Thoracic aorta (tissue), 2 donors: ENCODE data around the gene E2F7. TPM values are rescaled to one million over a fixed set of nuclear protein-coding genes. Genes with fewer than 3 reads are reported as not detected.

Experiments used
- ATAC-seq: fragments of 150-250 bp; one replicate; pipeline ENCODE4 v1.8.0; 2017; ENCODE audit warnings: low read depth; ENCODE audit not compliant: insufficient number of reproducible peaks, low FRiP score
- DNase-seq: peaks from one replicate; pipeline ENCODE4 v3.0.0-alpha.2; 2020; ENCODE audit warnings: low spot score
- H3K27ac ChIP-seq, 2 donors: fragments of 200-600 bp; sonication (generic); 1 replicate in 1 of 2; 2 replicates in 1 of 2; pipeline ENCODE4 v1.5.1; 2016; ENCODE audit warnings: mild to moderate bottlenecking in 2 of 2, moderate library complexity in 2 of 2
- H3K27me3 ChIP-seq: fragments of 200-600 bp; sonication (generic); replicated peaks from 2 replicates; pipeline ENCODE4 v1.6.0; 2016; ENCODE audit warnings: mild to moderate bottlenecking; ENCODE audit not compliant: insufficient read depth
- H3K36me3 ChIP-seq: fragments of 200-600 bp; sonication (generic); one replicate; pipeline ENCODE4 v1.5.1; 2016
- H3K4me1 ChIP-seq, 2 donors: fragments of 200-600 bp; sonication (generic); 1 replicate in 1 of 2; 2 replicates in 1 of 2; pipeline versions ENCODE4 v1.5.1 to v1.6.0; 2016; ENCODE audit warnings: low read depth in 2 of 2, mild to moderate bottlenecking in 1 of 2; ENCODE audit not compliant: control insufficient read depth in 1 of 2
- H3K4me3 ChIP-seq: fragments of 200-600 bp; sonication (generic); 2 replicates; pipeline ENCODE4 v1.5.1; 2016; ENCODE audit warnings: mild to moderate bottlenecking
- H3K9me3 ChIP-seq: fragments of 200-600 bp; sonication (generic); 2 replicates; pipeline ENCODE4 v1.5.1; 2016
- total RNA-seq, 2 donors: library from RNA; depleted of rRNA; stranded (reverse); fragments of >200 nt; gene quantifications; one replicate each; pipeline versions ENCODE4 v1.1.0 to v1.2.3, GENCODE V29; 2016
- TF ChIP-seq, protein P1 (sequence below): fragments of 200-600 bp; sonication (generic); IDR thresholded peaks from one replicate; pipeline ENCODE4 v1.5.1; 2019; ENCODE audit warnings: antibody characterized with exemption

The E2F7 gene
- total RNA-seq, 2 donors from 2014 or later, result not detected

DNA sequence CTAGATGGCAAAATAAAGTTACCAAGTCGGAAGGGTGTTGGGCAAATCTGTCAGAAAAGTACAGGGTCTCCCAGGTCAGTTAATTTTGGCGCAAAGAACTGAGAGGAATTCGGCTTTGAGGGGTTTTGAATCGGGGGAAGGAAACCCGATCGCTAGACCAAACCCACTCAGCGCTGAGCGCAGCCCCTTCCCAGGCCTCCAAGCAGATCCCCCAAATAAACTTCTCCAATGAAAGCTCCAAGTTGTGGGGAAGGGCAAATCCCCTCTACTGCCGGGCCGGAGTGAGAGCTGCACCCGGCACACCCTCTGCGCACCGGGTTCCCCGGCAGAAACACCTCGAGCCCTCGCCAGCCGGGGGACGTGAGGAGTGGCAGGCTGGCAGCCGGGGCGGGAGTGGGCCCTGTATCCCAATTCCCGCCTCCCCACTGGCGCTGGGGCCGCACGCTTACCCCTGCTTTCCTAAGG is 441 bp downstream of the E2F7 start:
- peak; percentile 5 for ATAC-seq
- no peaks in the 10 kb centered on the region for H3K27me3 ChIP-seq
- H3K36me3 ChIP-seq, result no peaks in the 10 kb centered on the region
- H3K27ac ChIP-seq, result no peak overlapping the region
- DNase-seq, result no peak
- peak overlapping the region; percentile 85 for H3K4me3 ChIP-seq
- H3K9me3 ChIP-seq, result no peaks in the 10 kb centered on the region
- peaks cover 5 to 12% of the 10 kb centered on the region in 2 donors for H3K4me1 ChIP-seq
- TF ChIP-seq, protein P1, sequence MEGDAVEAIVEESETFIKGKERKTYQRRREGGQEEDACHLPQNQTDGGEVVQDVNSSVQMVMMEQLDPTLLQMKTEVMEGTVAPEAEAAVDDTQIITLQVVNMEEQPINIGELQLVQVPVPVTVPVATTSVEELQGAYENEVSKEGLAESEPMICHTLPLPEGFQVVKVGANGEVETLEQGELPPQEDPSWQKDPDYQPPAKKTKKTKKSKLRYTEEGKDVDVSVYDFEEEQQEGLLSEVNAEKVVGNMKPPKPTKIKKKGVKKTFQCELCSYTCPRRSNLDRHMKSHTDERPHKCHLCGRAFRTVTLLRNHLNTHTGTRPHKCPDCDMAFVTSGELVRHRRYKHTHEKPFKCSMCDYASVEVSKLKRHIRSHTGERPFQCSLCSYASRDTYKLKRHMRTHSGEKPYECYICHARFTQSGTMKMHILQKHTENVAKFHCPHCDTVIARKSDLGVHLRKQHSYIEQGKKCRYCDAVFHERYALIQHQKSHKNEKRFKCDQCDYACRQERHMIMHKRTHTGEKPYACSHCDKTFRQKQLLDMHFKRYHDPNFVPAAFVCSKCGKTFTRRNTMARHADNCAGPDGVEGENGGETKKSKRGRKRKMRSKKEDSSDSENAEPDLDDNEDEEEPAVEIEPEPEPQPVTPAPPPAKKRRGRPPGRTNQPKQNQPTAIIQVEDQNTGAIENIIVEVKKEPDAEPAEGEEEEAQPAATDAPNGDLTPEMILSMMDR, result no peak

DNA sequence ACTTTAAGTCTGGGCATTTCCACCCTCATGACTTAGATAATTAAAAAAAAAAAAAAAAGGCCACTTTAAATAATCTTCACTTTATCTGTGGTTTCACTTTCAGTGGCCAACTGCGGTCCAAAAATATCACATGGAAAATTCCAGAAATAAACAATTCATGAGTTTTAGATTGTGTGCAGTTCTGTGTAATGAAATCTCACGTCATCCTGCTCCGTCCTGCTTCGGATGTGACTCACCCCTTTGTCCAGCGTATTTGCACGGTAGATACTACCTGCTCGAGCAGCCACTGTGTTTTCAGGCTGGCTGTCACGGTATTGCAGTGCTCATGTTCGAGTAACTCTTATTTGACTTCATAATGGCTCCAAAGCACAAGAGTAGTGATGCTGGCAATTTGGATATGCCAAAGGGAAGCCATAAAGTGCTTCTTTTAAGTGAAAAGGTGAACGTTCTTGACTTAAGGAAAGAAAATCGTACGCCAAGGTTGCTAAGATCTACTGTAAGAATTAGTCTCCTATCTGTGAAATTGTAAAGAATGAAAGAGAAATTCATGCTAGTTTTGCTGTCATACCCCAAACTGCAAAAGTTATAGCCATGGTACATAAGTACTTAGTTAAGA is 2.4 kb downstream of the E2F7 start:
- H3K27ac ChIP-seq, result no peak overlapping the region
- no peak for ATAC-seq
- TF ChIP-seq, protein P1, result no peak
- H3K4me3 ChIP-seq, result peak overlapping the region; percentile 40
- H3K4me1 ChIP-seq, result peaks cover 5 to 12% of the 10 kb centered on the region in 2 donors
- H3K9me3 ChIP-seq, result no peaks in the 10 kb centered on the region
- H3K27me3 ChIP-seq, result no peaks in the 10 kb centered on the region
- no peaks in the 10 kb centered on the region for H3K36me3 ChIP-seq
- DNase-seq, result no peak

DNA sequence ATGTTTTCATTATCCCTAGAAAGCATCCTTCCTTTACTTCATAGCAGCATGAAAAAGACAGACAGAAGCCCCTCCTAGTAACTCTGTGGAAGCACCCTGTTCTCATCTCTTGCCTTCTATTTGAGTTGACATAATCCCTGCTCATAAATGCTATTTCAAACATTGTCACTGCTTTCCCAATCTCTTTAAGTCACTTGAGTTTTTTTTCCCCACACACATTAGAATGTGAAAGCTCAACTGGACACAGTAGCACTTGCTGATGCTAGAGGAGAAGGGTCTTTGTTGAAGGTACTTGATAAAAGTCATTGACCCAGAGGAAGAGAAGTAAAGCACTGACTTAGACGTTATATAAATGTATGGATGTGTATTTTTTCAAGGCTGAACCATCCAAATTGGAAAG is 3.0 kb downstream of the E2F7 start:
- Histone ChIP-seq H3K27me3 (no peaks in the 10 kb centered on the region), H3K4me1 (peaks cover 5 to 12% of the 10 kb centered on the region in 2 donors), H3K4me3 (peak overlapping the region; percentile 40), H3K36me3 (no peaks in the 10 kb centered on the region), H3K27ac (no peak overlapping the region), H3K9me3 (no peaks in the 10 kb centered on the region)
- no peak for ATAC-seq
- TF ChIP-seq, protein P1, result no peak
- DNase-seq, result no peak

DNA sequence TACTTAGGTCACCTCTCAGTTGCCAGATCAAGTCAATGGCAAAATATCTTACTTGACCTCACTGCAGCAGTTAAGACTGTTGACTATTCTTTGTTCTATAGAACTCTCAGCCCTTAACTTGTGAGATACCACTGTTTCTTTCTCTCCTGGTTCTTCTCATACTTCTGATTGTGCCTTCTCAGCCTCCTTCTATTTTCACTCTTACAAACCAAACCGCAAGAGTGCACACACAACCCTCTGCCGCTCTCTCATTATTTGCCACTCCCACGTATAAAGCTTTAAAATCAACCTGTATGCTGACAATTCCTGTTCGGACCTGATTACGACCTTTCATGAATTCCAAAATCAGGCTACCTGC is 4.5 kb downstream of the E2F7 start:
- Histone ChIP-seq H3K27me3 (no peaks in the 10 kb centered on the region), H3K4me1 (peaks cover 5 to 12% of the 10 kb centered on the region in 2 donors), H3K36me3 (no peaks in the 10 kb centered on the region), H3K9me3 (no peaks in the 10 kb centered on the region), H3K27ac (no peak overlapping the region), H3K4me3 (no peak overlapping the region)
- ATAC-seq (no peak), DNase-seq (no peak)
- TF ChIP-seq, protein P1, result no peak

DNA sequence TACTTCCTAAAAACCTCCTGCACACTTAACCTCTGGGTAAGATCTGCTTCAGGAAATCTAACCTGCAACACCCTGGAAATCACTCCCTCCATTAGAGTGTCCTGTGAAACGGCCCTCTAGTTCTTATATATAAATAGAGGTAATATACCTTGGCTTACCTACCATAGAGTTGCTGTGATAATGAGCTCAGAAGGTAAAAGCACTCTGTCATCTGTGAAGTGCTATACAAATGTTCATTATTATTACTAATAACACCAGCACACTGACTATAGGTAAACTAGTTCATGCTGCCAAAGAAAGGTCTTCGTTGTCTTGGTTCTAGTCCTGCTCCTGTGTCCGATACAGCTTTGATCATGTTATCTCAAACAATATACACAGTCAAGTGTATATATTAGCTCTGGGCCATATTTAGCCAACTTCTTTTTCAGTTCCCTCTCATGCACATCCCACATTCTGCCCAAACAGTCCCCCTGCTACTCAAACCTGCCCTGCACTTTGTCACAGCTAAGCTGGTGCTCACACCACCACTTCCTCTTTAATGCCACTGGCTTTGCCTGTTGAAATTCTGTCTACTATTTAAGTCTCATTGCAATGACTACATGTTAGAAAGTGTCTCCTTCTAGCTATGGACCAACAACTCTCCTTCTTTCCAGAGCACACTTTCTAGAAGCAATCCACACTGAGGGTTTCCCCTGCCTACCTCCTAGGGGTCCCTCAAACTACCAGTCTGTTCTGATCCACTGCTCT is 5.1 kb downstream of the E2F7 start:
- TF ChIP-seq, protein P1, result no peak
- no peaks in the 10 kb centered on the region for H3K36me3 ChIP-seq
- DNase-seq (no peak), ATAC-seq (no peak)
- no peak overlapping the region for H3K27ac ChIP-seq
- H3K4me3 ChIP-seq, result no peak overlapping the region
- no peaks in the 10 kb centered on the region for H3K9me3 ChIP-seq
- peaks cover 5 to 12% of the 10 kb centered on the region in 2 donors for H3K4me1 ChIP-seq
- no peaks in the 10 kb centered on the region for H3K27me3 ChIP-seq
